GM13976 (cell line): ENCODE measurements around the gene RPL22.

Experiments
- DNase-seq: peaks from one replicate; pipeline ENCODE4 v3.0.0; 2012; ENCODE audit warnings: low spot score
- in situ Hi-C: fragments of 300-500 bp; cut with MboI; formaldehyde crosslinking; loops from one replicate; pipeline ENCODE4 v1.12.0; 2022; ENCODE audit warnings: low sequenced_read_pairs, mixed read lengths, inconsistent platforms; ENCODE audit not compliant: unreplicated experiment
- TF ChIP-seq, protein P1 (sequence below): IDR thresholded peaks from 2 replicates; pipeline ENCODE4 v1.5.1; 2012; ENCODE audit warnings: borderline replicate concordance, mild to moderate bottlenecking; ENCODE audit not compliant: insufficient read depth; ENCODE audit errors: extremely low read depth, missing control alignments, control extremely low read depth

Gene RPL22

GRCh38 chr1:6165027-6165426 is 34.4 kb downstream of the RPL22 start:
- in situ Hi-C loops = no loop called here
- no peak for DNase-seq
- TF ChIP-seq, protein P1, sequence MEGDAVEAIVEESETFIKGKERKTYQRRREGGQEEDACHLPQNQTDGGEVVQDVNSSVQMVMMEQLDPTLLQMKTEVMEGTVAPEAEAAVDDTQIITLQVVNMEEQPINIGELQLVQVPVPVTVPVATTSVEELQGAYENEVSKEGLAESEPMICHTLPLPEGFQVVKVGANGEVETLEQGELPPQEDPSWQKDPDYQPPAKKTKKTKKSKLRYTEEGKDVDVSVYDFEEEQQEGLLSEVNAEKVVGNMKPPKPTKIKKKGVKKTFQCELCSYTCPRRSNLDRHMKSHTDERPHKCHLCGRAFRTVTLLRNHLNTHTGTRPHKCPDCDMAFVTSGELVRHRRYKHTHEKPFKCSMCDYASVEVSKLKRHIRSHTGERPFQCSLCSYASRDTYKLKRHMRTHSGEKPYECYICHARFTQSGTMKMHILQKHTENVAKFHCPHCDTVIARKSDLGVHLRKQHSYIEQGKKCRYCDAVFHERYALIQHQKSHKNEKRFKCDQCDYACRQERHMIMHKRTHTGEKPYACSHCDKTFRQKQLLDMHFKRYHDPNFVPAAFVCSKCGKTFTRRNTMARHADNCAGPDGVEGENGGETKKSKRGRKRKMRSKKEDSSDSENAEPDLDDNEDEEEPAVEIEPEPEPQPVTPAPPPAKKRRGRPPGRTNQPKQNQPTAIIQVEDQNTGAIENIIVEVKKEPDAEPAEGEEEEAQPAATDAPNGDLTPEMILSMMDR = no peak

- no peak for DNase-seq
Observed at GRCh38 chr1:6163973-6164617, 35.3 kb downstream of the RPL22 start.

GRCh38 chr1:6163191-6163972 is 36.0 kb downstream of the RPL22 start:
- TF ChIP-seq, protein P1 = no peak
- no peak for DNase-seq
- in situ Hi-C loops = no loop called here

More at GRCh38 chr1:6163973-6164617, 35.3 kb downstream of the RPL22 start:
- in situ Hi-C loops = no loop called here
- TF ChIP-seq, protein P1 = no peak

DNA sequence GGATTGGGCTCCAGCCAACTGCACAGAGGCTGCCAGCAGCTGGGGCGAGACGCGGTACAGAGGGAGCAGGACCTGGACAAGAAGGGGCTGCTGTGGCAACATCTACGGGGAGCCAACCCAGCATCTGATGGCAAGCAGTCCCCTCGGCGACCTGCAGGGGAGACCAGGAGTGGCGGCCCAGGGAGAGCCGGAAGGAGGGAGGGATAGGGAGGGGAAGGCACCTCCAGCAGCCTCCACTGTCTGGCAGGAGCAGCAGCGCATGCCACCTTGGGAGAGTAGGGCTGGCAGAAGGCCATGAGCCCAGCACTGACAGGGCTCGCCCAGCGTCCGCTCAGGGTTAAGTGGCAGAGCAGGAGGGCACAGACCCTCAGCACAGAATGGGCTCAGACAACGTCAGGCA is 36.6 kb downstream of the RPL22 start:
- in situ Hi-C loops = no loop called here
- TF ChIP-seq, protein P1 = no peak
- DNase-seq = no peak

DNA sequence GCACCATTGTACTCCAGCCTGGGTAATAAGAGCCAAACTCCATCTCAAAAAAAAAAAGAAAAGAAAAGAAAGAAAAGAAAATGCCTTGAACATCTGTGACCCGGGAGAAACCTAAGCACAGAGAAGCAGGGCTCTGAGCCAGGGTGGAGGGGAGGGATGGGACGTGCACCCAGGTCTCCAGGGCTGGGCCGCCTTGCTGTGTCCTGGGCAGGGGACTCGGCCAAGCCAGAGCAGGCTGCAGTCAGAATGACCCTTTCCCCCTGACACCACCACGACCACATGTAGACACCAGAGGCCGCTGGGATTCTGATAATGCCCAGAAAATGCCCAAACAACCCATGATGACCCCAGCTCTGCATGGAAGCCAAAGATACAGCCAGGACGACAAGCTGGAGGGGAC is 37.1 kb downstream of the RPL22 start:
- DNase-seq = no peak
- in situ Hi-C loops = no loop called here
- TF ChIP-seq, protein P1 = no peak

GRCh38 chr1:6158181-6158580 is 41.2 kb downstream of the RPL22 start:
- DNase-seq = no peak
- TF ChIP-seq, protein P1 = no peak
- in situ Hi-C loops = no loop called here
